Inferior parietal cortex (tissue), 1 donor: ENCODE results near the gene SETBP1.

ENCODE experiments used
- DNase-seq: peaks from one replicate; pipeline ENCODE4 v3.0.0-alpha.2; 2016; ENCODE audit errors: extremely low spot score

SETBP1 gene

GRCh38 chr18:45024357-45025088, 343.8 kb downstream of the SETBP1 start:
- DNase-seq: no peak

- DNase-seq: no peak
These were observed 344.4 kb downstream of the SETBP1 start for GRCh38 chr18:45025089-45025450.

- no peak for DNase-seq
These were observed 345.5 kb downstream of the SETBP1 start for GRCh38 chr18:45026162-45026561.

GRCh38 chr18:45034179-45034578, 353.5 kb downstream of the SETBP1 start:
- DNase-seq: no peak

- DNase-seq: no peak
These were observed 356.9 kb downstream of the SETBP1 start for GRCh38 chr18:45037618-45038017.

- no peak for DNase-seq
These were observed 358.7 kb downstream of the SETBP1 start for GRCh38 chr18:45039376-45039775.

- DNase-seq: no peak
These were observed 360.2 kb downstream of the SETBP1 start for GRCh38 chr18:45040879-45041278.

- DNase-seq: no peak
These were observed 364.1 kb downstream of the SETBP1 start for GRCh38 chr18:45044787-45045186.

- no peak for DNase-seq
These were observed 365.5 kb downstream of the SETBP1 start for GRCh38 chr18:45046228-45046627.

GRCh38 chr18:45046961-45047360, 366.3 kb downstream of the SETBP1 start:
- no peak for DNase-seq

- DNase-seq: no peak
These were observed 369.1 kb downstream of the SETBP1 start for GRCh38 chr18:45049578-45050319.

- no peak for DNase-seq
These were observed 370.3 kb downstream of the SETBP1 start for GRCh38 chr18:45050712-45051601.

- no peak for DNase-seq
These were observed 373.9 kb downstream of the SETBP1 start for GRCh38 chr18:45054636-45055035.

GRCh38 chr18:45055811-45056210, 375.1 kb downstream of the SETBP1 start:
- DNase-seq: no peak

GRCh38 chr18:45056926-45057325, 376.2 kb downstream of the SETBP1 start:
- DNase-seq: no peak

GRCh38 chr18:45057955-45058600, 377.4 kb downstream of the SETBP1 start:
- no peak for DNase-seq

GRCh38 chr18:45059695-45060094, 379.0 kb downstream of the SETBP1 start:
- peak; percentile 48 for DNase-seq

- DNase-seq: no peak
These were observed 379.4 kb downstream of the SETBP1 start for GRCh38 chr18:45060102-45060501.

- DNase-seq: no peak
These were observed 380.7 kb downstream of the SETBP1 start for GRCh38 chr18:45061359-45061758.

GRCh38 chr18:45063246-45064038, 382.8 kb downstream of the SETBP1 start:
- DNase-seq: no peak

- no peak for DNase-seq
These were observed 385.5 kb downstream of the SETBP1 start for GRCh38 chr18:45066210-45066609.
